ENCODE results near the gene NPHS1.
A peak's percentile ranks its signal among the peaks of the same experiment; 100 is the strongest.
"Not testable (repeated sequence)": the region's sequence is repeated elsewhere in the genome, so short reads cannot be mapped to it uniquely, and the experiment has no call there.

Gene NPHS1

GRCh38 chr19:35851213-35852028, 883 bp downstream of the NPHS1 start:
- no peak for DNase-seq (ENCODE audit: low read depth in 2 of 2)

DNA sequence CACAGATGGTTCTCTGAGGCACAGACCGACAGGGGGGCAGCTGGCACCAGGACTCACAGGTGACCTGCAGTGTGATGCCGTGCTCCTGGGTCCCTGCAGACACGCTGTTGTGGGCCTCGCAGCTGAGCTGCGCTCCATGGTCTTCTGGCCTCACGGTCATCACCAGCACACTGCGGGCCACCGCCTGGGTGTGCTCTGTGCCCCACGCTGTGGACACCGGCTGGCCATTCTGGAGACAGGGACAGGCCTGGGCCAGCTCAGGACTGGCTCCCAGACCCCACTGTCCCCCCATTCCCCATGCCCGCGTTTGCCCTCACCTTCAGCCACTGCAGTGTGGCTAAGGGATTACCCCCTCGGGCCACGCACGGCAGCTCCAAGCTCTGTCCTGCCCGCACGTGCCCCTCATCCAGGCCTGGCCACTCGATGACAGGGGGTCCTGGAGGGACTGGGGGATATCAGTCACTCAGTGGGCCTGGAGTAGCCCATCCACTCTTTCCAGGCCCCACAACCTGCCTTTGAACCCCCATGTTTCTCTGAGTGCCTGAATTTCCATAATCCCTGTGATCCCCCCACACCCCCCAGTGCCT, 3.3 kb downstream of the NPHS1 start:
- DNase-seq (ENCODE audit: low read depth in 2 of 2), result no peak

DNA sequence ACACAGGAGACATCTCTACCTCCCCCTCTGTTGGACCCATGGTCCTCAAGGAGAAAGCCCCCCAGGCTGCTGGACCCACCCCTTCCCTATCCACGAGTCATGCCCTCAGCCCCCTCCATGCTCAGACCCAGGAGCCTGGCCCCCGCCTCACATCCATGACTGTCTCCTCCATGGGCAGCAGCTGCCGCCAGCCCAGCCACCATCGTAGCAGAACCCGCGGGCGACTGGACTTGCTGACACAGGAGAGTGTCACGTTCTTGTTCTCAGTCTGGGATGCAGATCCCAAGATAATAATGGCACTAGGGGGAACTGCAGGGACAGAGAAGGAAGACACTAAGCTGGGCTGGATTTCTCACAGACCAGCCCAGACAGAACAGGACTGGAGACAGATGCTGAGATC, 3.8 kb downstream of the NPHS1 start:
- DNase-seq (ENCODE audit: low read depth in 2 of 2), result no peak

- DNase-seq (ENCODE audit: low read depth in 2 of 2), result no peak
These were observed 4.4 kb downstream of the NPHS1 start for GRCh38 chr19:35847911-35848310.

GRCh38 chr19:35846038-35846668, 6.2 kb downstream of the NPHS1 start:
- no peak for DNase-seq (ENCODE audit: low read depth in 2 of 2)

- DNase-seq (ENCODE audit: low read depth in 2 of 2), result no peak
These were observed 6.9 kb downstream of the NPHS1 start for GRCh38 chr19:35845215-35846037.

- no peak for DNase-seq (ENCODE audit: low read depth in 2 of 2)
These were observed 7.7 kb downstream of the NPHS1 start for GRCh38 chr19:35844482-35845214.

DNA sequence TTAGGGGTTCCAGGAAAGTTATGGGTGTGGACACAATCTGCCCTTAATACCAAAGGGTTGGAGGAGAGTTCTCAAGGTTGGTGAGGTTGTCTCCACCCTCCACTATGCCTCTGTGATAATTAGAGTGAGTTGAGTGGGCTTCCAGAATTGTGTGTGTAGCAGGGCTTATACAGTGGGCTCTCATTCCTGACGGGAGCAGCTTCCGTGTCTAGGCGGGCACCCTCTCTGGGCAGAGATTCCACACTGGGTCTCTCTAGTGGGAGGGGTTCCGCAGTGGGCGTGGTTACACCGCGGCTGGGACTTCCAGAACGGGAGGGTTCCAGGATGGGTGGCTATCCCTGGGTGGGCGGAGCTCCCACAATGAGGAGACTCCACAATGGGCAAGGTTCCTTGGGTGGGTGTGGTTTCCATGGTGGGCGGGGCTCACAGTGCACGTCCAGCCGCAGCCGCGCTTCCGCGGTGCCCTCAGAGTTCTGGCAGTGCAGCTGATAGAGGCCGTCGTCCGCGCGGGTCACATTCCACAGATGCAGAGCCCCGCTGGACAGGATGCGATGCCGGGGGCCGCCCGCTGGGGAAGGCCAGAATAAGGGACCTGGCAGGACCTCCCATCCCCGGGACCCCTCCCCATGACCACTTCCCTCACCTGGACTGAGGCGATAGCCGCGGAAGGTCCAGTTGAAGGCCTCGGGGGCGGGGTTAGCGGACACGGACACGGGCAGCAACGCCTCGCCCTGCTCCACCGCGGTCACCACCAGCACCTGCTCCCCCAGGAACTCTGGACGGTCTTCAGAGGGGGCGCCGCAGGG, 8.4 kb downstream of the NPHS1 start:
- DNase-seq (ENCODE audit: low read depth in 2 of 2), result no peak

DNA sequence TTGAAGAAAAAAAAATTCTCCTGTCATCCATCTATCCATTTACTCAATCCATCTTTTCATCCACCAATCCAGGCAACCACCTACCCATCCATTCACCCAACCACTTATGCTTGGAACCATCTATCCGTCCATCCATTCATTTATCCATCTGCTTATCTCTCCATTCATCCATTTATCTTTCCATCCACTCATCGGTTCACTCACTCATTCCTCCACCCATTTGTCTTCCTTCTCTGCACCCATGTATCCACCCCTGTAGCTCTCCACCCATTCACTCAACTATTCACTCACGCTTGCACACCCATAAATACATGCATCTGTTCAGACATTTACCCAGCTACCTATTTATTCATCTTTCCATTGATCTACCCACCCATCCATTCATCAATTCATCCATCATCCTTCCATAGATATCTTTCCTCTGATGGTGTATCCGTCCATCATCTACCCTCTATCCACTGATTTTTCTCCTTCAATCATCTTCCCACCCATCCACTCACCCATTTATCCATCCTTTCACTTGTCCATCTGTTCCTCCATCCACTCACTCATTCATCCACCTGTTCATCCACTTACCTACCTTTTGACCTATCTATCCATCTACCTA, 9.5 kb downstream of the NPHS1 start:
- no peak for DNase-seq (ENCODE audit: low read depth in 2 of 2)

- no peak for DNase-seq (ENCODE audit: low read depth in 2 of 2)
These were observed 10.2 kb downstream of the NPHS1 start for GRCh38 chr19:35841961-35842595.

DNA sequence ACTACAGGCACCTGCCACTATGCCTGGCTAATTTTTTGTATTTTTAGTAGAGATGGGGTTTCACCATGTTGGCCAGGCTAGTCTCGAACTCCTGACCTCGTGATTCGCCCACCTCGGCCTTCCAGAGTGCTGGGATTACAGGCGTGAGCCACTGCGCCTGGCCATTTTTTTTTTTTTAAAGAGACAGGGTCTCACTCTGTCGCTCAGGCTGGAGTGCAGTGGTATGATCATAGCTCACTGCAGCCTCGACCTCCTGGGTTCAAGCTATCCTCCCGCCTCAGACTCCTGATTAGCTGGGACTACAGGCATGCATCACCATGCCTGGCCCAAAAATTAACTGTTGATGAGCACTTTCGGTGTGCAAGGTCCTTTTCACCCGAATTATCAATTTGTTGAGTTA, 16.2 kb downstream of the NPHS1 start:
- DNase-seq (ENCODE audit: low read depth in 2 of 2), result not testable (repeated sequence)

DNA sequence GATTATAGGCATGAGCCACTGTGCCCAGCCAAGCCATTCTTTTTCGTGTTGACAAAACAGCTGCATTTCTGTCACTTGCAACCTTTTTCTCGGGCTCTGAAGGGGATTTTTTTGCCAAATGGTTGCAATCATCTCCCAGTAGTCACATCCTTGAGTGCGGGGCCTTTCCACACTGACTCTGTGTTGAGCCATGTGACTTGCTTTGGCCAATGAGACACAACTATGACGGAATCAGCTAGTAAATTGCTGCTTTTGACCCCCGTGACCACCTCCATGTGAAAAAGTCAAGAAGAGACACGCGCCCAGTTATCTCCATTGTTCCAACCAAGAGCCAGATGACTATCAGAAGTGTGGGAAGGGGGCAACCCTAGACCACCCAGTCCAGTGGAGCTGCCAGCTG, 18.3 kb downstream of the NPHS1 start:
- DNase-seq (ENCODE audit: low read depth in 2 of 2), result no peak

- DNase-seq (ENCODE audit: low read depth in 2 of 2), result no peak
These were observed 20.2 kb downstream of the NPHS1 start for GRCh38 chr19:35832054-35832453.

GRCh38 chr19:35830986-35831385, 21.3 kb downstream of the NPHS1 start:
- DNase-seq (ENCODE audit: low read depth in 2 of 2), result no peak

- DNase-seq (ENCODE audit: low read depth in 2 of 2), result peak; percentile 23 to 64
These were observed 23.5 kb downstream of the NPHS1 start for GRCh38 chr19:35828692-35829301.

DNA sequence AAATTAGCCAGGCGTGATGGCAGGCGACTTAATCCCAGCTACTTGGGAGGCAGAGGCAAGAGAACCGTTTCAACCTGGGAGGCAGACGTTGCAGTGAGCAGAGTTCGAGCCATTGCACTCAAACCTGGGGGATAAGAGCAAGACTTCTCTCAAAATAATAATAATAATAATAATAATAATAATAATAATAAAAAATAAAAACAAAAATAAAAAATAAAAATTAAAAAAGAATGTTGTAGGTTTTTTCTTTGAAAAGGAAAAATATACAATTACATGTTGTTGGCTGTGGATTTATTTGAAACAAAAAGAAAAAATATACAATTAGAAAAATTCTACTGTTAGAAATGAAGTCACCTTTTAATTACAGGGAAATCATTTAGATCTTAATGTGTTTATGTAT, 28.2 kb downstream of the NPHS1 start:
- no peak for DNase-seq (ENCODE audit: low read depth in 2 of 2)

DNA sequence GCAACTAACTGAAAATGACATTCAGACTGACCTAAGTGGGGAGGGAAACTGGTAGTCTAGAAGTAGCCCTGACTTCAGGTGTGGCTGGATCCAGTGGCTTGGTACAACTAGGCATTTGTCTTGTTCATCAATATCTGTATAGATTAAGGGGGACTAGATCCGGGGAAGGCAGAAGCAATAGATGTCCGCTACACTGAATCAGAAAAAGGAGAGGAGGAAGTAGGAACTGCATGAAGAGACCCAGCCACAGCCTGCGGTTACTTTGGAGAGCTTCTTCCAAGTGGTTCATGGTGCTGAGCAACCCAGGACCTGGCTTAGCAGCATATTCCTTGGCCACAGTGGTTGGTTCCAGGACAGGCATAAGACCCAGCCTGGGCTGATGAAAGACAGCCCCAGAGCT, 29.7 kb downstream of the NPHS1 start:
- DNase-seq (ENCODE audit: low read depth in 2 of 2), result no peak

DNA sequence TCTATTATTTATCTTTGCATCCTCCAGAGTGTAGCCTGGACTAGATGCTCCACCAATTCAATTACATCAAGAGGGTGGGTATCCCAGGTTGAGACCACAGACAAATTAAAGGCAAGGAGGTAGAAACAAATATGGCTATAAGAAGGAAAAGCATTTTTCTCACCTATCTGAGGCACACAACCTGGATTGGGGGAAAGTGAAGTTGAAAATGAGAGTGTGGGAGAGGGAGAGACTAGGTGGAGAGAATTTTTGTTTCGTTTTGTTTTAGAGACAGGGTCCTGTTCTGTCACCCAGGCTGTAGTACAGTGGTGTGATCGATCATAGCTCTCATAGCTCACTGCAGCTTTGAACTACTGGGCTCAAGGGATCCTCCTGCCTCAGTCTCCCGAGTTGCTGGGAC, 33.9 kb downstream of the NPHS1 start:
- no peak for DNase-seq (ENCODE audit: low read depth in 2 of 2)

- no peak for DNase-seq (ENCODE audit: low read depth in 2 of 2)
These were observed 35.5 kb downstream of the NPHS1 start for GRCh38 chr19:35816846-35817245.

All from stimulated activated CD4-positive, alpha-beta T cell treated with anti-CD3 and anti-CD28 coated beads, Interleukin-4, amount 100 ng/mL, for 48 hours (primary cell).